Stimulated activated CD4-positive, alpha-beta T cell treated with anti-CD3 and anti-CD28 coated beads, Interleukin-1b, Interleukin-23, amount 100 ng/mL, for 1 hour (primary cell): Measurements from ENCODE around the gene MGMT.

Experiments
- DNase-seq, 2 donors: peaks; one replicate each; pipeline ENCODE4 v3.0.0-alpha.2; 2020; ENCODE audit warnings: low read depth in 2 of 2

The MGMT gene

GRCh38 chr10:129520440-129521080 is 53.5 kb downstream of the MGMT start:
- DNase-seq: no peak

- no peak for DNase-seq
Observed at GRCh38 chr10:129521161-129522025, 54.4 kb downstream of the MGMT start.

- DNase-seq: no peak
Observed at GRCh38 chr10:129522041-129522585, 55.1 kb downstream of the MGMT start.

- no peak for DNase-seq
Observed at GRCh38 chr10:129523031-129523722, 56.1 kb downstream of the MGMT start.

GRCh38 chr10:129523723-129524316 is 56.8 kb downstream of the MGMT start:
- no peak for DNase-seq

- DNase-seq: no peak
Observed at GRCh38 chr10:129524936-129525335, 57.9 kb downstream of the MGMT start.

- DNase-seq: no peak
Observed at GRCh38 chr10:129525401-129525801, 58.4 kb downstream of the MGMT start.

- no peak for DNase-seq
Observed at GRCh38 chr10:129526943-129527342, 59.9 kb downstream of the MGMT start.

- no peak for DNase-seq
Observed at GRCh38 chr10:129528376-129528978, 61.4 kb downstream of the MGMT start.

GRCh38 chr10:129530581-129530980 is 63.5 kb downstream of the MGMT start:
- DNase-seq: no peak

- DNase-seq: no peak
Observed at GRCh38 chr10:129531195-129531968, 64.3 kb downstream of the MGMT start.

GRCh38 chr10:129531969-129532660 is 65.1 kb downstream of the MGMT start:
- no peak for DNase-seq

GRCh38 chr10:129532838-129533237 is 65.8 kb downstream of the MGMT start:
- DNase-seq: no peak

GRCh38 chr10:129533281-129533680 is 66.2 kb downstream of the MGMT start:
- DNase-seq: no peak

GRCh38 chr10:129534826-129535225 is 67.8 kb downstream of the MGMT start:
- DNase-seq: no peak

GRCh38 chr10:129536336-129536735 is 69.3 kb downstream of the MGMT start:
- DNase-seq: no peak

- DNase-seq: no peak
Observed at GRCh38 chr10:129537151-129537550, 70.1 kb downstream of the MGMT start.

GRCh38 chr10:129538236-129538635 is 71.2 kb downstream of the MGMT start:
- no peak for DNase-seq

GRCh38 chr10:129541200-129541599 is 74.2 kb downstream of the MGMT start:
- no peak for DNase-seq
